HL-60/S4 treated with phorbol 12-myristate 13-acetate at 8.2 ng/mL for 4 days and 3 days (cell line): Measurements from ENCODE around the gene CHST11.

ENCODE experiments used
- in situ Hi-C: fragments of 300-500 bp; cut with MboI; formaldehyde crosslinking; loops from 2 replicates; pipeline ENCODE4 v1.15.0; 2022; ENCODE audit warnings: low sequenced_read_pairs

The CHST11 gene

DNA sequence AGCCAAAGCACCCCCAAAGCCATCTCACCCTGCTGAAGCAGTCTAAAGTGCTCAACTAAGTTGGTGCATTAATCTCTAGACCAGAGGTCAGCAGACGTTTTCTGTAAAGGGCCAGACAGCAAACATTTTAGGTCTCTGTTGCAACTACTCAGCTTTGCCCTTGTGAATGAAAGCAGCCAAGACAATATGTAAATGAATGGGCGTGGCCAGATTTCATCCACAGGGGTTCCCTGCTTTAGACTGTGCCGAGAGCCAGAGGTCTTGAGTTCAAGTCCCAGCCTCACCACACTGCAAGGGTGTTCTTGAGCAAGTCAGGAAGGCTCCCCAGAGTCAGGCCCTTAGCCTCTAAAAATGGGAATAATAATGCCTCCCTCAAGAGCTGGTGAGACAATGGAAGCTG lies 166.2 kb downstream of the CHST11 start:
- in situ Hi-C loops, result no loop called here

DNA sequence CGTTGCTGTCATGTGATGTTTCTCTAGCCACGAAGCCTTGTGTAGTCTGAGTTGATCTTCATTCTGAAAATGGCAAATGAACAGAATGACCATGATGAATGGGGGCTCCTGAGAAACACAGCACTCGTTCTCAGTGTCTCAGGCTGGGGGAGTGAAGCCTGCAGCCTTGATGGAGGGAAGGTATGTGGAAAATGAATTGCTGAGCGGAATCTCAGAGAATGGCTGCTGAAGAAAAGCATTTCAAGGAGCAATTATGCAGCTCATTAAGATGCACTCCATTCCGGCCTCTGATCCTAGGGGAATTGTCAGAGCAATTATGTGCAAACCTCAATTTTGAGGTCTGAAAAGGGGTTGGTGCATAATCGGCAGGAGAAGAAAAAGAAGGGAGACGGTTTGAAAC lies 167.1 kb downstream of the CHST11 start:
- in situ Hi-C loops, result no loop called here

DNA sequence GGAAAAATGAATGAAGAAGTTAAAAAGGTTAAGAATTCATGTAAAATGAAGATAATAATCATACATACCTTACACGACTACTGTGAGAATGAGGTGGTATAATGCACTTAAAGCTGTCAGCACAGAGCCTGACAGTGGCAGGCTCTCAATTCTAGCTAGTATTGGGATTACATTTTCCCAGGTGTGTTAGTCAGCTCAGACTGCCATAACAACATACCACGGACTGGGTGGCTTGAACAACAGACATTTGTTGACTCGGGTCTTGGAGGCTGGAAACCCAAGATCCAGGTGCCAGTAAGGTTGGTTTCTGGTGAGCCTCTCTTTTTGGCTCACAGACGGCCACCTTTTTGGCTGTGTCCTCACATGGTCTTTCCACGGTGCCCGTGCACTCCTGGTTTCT lies 167.8 kb downstream of the CHST11 start:
- in situ Hi-C loops, result no loop called here

DNA sequence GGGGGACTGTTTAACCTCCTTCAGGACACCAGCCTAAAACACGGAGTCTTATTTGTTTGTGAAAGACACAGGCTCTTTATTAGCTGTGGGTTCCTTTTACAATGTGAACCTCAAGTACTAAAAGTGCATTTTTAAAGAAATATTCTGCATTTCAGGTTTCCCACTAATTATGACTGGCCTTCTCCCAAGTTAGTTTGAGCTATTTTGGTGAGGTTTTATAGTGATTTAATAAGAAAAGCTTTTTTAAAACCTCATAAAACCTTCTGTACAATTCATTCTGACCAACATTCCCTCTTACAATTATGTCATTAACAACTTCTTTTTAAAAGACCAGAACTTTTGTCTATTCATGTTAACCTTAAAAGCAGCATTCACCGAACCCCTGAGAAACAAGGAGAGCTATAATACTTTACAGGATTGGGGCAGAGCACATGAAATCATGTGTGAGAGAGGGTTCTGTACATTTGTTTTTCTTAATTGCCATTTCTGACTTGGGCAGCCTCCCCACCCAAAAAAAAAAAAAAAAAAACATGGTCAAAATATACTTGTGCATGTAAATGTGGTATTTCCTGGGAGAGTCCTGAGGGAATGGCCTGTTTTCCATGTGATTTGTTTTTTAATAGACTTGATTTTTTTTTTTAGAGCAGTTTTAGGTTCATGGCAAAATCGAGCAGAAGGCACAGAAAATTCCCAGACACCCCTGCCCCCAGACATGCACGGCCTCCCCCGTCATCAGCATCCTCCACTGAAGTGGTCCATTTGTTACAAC lies 169.5 kb downstream of the CHST11 start:
- in situ Hi-C loops, result no loop called here

DNA sequence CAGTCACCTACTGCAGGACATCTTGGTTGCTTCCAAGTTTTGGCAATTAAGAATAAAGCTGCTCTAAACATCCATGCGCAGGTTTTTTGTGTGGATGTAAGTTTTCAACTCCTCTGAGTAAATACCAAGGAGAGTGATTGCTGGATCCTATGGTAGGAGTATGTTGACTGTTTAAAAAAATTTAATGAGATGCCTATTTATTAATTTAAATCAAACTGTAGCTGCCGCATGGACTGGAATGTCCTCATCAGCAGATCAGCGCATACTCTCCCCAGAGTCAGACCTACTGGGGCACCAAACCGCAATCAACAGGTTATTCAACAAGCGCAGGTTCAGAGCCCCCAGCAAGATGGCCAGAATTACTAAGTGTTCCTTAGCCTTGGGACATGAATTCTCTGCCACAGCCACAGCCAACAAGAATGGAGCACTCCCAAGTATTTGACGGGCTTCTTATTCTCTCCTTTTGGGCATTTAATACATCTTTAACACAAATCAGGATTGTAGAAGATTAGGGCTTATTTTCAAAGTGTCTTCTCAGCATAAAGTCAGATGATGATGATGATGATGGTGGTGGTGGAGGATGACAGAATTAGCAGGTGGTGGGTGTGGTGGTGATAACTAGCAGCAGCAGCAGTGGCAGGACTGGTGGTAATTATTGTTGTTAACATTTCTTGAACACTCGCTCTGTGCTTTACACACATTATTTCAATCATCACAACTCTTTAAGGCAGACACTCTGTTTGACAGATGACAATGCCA lies 170.7 kb downstream of the CHST11 start:
- in situ Hi-C loops, result no loop called here

DNA sequence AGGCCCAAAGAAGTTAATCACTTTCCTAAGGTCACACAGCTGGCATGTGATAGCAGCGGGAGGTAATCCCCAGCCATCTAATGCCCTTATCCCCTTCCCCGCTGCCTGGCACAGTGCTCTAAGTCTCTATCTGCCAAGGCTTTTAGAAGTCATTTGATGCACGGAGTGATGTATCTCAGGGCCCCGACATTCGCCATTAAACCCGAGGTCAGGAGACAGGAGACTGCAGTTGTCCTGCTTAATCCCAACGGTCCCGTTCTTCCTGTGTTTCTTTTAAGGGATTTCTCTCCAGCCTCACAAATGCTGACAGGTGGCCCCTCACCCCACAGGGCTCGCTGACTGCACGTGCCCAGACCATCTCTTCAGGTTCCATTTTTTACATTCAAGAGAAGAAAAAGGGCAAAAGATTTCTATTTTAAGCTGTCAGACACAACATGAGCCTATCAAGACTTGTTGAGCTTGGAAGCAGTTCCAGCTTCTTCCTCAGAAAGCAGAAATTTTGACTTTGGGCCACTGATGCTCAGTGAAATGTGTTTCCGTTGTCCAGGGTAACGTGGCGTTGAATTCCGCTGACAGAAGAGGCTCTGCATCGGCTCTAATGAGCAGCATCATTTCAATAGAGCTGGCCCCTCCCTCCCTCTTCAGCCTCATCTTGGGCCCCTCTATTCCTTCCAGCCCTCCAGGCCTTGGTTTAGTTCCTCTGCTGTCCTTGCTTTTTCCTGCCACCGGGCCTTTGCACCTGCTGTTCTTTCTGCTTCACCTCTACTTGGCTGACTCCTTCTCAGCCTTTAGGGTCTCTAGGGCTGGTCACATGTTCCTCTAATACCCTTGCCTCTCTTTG lies 171.5 kb downstream of the CHST11 start:
- in situ Hi-C loops, result no loop called here

DNA sequence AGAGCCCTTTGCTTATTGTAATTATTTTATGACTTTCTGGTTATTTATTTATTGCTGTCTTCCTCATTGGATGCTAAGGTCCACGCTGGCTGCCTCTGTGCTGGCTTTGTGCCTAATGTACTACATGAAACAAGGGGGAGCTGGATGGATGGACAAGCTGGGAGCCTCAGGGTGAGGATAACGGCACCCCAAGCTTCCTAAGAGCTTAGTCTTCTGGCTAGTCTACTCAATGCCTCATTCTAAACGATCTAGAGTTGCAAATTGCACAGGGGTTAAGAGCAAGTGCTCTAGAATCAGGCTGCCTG lies 172.0 kb downstream of the CHST11 start:
- in situ Hi-C loops, result no loop called here

DNA sequence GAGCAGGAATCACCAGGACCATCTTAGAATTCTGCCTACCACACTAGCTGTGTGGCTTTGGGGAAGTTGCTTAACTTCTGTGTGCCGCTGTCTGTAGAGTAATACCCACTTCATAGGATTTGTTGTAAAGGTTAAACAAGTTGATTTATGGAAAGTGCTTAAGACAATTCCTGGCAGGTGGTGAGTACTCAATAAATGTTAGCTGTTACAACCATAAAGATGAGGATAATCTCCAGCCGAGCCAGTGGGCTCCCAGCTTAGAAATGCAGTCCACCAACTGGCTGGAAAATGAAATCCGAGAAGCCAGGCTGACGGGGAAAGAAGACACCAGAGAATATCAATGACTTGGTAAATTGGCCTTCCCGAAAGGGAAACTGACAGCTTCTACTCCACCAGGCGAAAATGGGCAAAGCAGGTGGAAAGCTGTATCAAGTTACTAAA lies 173.5 kb downstream of the CHST11 start:
- in situ Hi-C loops, result no loop called here

DNA sequence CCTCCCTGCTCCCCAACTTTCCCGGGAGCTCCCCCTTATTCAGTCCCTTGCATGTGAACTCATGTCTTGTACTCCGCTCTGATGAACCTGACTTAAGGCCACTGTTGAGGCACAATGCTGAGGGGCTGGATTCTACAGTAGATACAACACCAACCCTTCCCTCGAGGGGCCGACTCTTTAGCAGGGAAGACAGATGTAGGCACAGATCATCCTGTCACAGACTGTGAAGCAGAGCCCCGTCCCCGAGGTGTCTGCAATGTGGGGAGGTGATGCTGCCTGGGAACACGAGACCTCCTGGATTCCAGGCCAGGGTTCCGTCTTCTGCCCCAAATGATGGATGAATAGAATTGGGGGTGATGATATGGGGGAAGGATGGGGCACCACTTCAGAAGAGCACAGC lies 175.1 kb downstream of the CHST11 start:
- in situ Hi-C loops, result no loop called here

DNA sequence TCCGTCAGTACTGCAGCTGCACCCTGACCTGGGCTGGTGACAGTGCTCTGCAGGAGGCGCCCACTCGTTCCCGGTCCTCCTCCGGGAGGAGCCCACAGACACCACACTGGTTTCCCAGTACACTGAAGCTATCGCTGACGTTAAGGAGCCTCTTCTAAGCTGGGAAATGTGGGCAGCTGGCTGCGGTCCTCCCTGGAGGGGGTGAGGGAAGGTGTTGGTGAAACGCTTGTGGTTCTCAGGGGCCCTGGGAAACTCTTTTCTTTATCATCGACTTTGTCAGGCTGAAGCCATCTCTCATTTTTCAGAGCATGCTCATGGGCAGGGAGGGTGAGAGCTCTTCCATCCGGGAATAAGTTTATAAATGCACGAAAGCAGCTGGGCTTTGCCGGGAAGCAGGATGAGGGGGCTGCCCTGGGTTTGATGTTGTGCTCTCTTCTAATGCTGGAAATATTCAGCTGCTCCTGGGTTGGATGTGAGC lies 176.0 kb downstream of the CHST11 start:
- in situ Hi-C loops, result no loop called here

DNA sequence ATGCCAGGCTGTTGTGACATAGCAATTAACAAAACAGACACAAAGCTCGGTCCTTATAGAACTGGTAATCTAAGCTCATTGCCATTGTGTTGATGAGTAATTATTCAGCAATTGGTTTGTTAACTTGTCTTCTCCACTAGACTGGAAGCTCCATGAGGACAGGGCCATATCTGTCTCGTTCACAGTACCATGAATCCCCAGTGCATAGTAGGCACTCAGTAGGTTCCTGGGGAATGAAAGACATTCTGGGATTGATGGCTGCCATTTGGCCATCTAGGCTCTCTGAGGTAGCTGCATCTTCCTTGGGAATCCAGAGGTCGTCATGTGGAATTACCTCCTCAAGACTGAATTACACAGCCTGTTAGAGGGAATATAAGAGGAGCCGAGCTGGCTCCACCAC lies 177.3 kb downstream of the CHST11 start:
- in situ Hi-C loops, result no loop called here

DNA sequence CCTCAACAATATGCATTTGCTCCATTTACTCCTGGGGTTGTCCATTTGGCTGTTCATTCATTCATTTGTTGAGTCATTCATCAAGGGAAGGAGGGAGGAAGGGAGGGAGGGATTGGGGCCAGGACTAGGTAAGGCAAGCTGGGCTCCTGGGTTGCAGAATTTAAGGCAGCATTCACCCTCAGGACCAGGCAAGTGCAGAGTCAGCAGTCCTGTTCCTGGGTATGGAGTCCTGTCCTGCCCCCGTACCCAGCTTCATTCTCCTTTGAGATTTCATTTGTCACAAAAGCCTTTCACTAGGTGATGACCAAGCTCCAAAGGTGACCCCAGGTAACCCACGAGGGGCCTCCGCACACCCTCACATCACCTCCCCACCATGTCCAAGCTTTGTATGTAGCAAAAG lies 178.1 kb downstream of the CHST11 start:
- in situ Hi-C loops, result no loop called here

DNA sequence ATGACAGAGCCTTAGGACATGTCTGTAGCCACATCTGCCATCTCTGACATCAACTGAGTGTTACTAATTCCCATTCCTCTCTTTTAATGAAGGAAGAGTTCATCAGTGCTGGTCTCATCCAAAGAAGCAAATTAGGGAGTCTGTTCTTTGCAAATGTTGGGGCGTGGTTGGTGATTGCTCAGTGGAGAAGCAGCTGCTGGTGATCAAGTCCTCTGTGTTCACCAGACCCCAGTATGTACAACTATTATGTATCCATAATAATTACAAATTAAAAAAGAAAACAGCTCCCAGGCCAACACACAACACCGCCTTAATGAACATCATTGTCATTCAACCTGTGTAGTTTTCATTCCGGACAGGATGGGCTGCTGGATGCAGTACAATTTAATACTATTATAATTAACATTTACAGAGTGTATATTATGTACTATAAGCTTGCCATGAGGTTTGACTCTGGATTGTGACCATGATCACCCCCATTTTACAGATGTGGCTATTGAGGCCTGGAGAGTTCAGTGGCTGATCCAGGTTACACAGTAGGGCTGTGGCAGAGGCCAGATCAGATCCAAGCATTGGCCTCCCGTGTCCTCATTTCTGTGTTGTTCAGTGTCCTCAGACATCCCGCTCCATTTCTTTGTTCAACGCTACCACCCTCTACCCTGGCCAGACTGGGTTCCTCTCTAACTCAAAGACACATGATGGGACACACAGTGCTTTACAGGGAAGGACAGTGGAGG lies 179.0 kb downstream of the CHST11 start:
- in situ Hi-C loops, result no loop called here

DNA sequence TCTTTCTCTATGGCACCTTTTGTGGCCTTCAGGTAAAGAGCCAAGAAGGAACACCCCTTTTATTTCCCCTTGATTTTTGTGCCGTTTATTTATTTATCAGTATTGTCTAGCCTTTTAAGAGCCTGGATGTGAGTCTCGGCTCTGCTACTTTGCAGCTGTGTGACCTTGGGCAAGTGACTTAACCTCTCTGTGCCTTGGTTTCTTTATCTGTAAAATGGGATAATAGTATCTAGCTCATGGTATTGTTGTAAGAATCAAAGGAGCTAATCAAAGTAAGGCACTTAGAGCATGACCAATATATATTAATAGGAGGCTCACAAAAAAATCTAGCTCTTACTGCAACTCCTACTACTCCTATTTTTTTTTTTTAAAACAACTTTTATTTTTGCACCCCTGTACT lies 179.7 kb downstream of the CHST11 start:
- in situ Hi-C loops, result no loop called here

DNA sequence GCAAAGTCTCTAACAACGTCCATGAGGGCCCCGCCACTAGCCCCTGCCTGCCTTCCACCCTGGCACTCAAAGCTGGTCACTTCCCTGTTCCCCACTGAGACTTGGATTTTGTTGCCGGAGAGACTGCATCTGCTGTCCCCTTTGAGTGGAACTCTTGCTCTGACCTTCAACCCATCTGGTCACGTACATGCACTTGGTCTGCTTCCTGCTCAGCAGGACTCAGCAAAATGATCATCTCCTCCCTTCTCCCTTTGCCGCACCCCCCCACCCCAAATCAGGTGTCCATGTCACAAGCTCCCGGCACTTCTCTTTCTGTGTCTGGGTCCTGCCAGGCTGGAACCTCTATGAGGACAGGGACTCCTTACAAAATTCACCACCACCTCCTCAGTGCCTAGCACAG lies 180.9 kb downstream of the CHST11 start:
- in situ Hi-C loops, result no loop called here

DNA sequence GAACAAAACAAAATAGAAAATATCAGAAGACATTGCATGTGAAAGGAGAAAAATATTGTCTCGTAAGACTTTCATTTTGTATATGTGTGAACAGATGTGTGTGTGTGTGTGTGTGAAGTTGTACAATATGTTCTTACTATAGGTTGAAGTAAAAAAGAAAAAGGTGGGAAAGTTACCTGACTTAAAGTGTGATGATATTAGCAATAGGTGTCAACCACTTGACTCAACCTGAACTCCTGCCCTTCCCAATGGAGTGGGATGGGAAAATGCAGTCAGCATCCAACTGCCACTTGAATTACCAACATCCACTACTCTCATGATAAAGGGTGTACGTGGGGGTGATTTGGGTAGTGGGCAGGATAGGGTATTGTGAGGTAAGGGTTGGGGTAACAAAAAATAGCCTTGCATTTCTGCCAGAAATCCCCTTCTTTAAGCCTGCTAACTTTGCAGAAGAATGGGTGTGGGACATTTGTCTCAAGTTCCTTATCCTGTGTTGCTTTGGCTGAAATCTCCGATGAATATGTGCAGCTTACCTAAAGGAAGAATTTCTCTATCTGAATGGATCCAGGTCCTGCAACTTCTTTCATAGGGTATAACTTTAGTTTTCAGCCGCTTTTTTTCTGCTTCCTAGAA lies 181.6 kb downstream of the CHST11 start:
- in situ Hi-C loops, result no loop called here

DNA sequence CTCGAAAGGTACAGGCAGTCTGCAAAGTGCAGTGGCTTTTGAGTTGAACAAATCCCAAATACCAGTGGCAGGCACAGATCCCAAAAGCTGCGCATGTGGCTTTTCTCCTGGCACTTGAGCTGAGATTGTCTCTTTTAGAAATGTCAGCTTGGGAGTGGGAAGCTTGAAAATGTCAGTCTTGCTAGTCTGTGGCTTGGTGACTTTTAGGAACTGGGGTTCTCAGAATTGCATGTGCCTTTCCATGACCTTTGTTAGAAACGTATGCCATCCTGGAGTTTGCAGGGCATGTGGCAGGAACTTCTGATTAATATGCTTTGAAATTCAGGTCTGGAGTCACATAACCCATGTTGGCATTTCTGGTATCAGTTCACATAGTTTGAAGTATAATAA lies 182.1 kb downstream of the CHST11 start:
- in situ Hi-C loops, result no loop called here

DNA sequence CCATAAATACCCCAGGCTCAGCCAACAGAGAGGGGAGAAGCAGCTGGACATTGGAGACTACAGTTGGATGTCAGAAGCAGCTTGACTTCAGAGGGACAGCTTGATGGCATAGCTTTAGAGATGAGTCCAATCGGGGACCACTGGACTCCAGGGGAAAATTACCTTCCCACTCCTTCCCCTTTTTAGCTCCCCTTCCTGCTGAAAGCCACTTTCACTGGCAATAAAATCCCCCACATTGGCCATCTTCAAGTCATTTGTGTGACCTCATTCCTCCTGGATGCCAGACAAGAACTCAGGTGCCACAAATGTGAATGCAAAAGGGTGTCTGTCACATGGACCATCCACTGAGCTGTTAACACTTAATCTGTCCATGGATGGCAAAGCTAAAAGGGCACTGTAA lies 184.2 kb downstream of the CHST11 start:
- in situ Hi-C loops, result no loop called here

DNA sequence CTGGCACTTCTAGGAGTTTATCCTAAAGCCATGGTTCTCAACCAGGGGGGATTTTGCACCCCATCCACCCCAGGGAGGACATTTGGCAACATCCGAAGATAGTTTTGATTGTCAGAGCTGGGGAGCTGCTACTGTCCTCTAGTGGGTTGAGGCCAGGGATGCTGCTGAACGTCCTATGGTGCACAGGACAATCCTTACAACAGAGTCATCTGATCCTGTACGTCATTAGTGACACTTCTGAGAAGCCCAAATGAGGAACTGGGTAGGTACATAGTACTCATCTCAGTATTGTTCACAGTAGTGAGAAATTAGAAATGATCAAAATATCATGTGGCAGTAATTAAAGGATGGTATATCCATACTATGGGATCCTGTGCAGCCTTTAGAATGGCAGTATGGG lies 185.1 kb downstream of the CHST11 start:
- in situ Hi-C loops, result no loop called here

DNA sequence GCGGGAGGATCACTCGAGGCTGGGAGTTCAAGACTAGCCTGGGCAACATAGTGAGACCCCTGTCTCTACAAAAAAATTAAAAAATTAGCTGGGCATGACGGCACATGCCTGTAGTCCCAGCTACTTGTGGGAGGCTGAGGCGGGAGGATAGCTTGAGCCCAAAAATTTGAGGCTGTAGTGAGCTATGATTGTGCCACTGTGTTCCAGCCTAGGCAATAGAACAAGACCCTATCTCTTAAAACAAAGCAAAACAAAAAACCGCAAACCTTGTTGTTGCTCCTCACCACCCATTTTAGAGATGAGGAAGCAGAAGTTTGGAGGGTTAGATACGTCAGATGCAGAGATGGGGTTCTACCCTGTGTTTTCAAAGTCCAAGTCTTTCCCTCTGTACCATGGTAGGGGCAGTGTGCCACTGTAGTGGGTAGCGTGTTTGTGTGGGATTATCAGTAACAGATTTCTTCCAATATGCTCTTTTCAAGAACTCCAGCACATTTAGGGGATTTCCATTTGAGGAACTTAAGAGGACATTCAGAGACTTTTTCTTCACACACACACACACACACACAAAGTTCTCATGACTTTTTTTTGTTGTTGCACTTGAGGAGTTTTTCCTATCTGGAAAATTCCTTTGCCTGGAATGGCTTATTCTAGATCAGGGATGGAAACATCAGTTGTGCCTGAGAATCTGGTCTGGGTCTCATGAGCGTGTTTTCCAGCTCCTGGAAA lies 186.5 kb downstream of the CHST11 start:
- in situ Hi-C loops, result no loop called here
